SK-N-SH (cell line): ENCODE data around the gene SATL1. TPM values are rescaled to one million over a fixed set of nuclear protein-coding genes. Genes with fewer than 3 reads are reported as not detected.

Source experiments
- CTCF ChIA-PET: fragments of 300-600, 350-600 bp; formaldehyde crosslinking; extraction: SDS; loops from one replicate; lab custom pipeline; 2021; lab: Yijun Ruan, JAX
- POLR2A ChIA-PET: fragments of 350-600 bp; sonication (Branson Sonifier 250); formaldehyde crosslinking; extraction: SDS; loops from one replicate; lab custom pipeline; 2020; ENCODE audit warnings: antibody characterized with exemption, inconsistent platforms; lab: Yijun Ruan, JAX
- DNase-seq: peaks from one replicate; pipeline ENCODE4 v3.0.0; 2012
- H2AFZ ChIP-seq: fragments of 200-600 bp; sonication (generic); 2 replicates; pipeline ENCODE4 v1.8.1; 2016; ENCODE audit warnings: antibody characterized with exemption, mild to moderate bottlenecking, low read depth
- H3F3A ChIP-seq: fragments of 200-600 bp; sonication (generic); replicated peaks from 2 replicates; pipeline ENCODE3; 2016; ENCODE audit warnings: antibody characterized with exemption, mild to moderate bottlenecking; ENCODE audit not compliant: insufficient read depth
- H3K27ac ChIP-seq, 2 experiments: fragments of 200-500 bp in 1 of 2; fragments of 200-600 bp in 1 of 2; sonication (Bioruptor generic) in 1 of 2; sonication (generic), shearing (Covaris generic) in 1 of 2; 2 replicates each; pipeline versions ENCODE4 v1.5.1 to v1.6.1; 2014 to 2016; ENCODE audit warnings: low read depth in 2 of 2, inconsistent platforms in 1 of 2, low read length in 1 of 2, mild to moderate bottlenecking in 1 of 2, mixed read lengths in 1 of 2
- H3K27me3 ChIP-seq: fragments of 200-600 bp; sonication (generic), shearing (Covaris generic); 2 replicates; pipeline ENCODE4 v1.6.1; 2016; ENCODE audit warnings: mixed run types; ENCODE audit not compliant: insufficient read depth
- H3K36me3 ChIP-seq, 2 experiments: fragments of 200-500 bp in 1 of 2; fragments of 200-600 bp in 1 of 2; sonication (Bioruptor generic) in 1 of 2; sonication (generic) in 1 of 2; replicated peaks in 1 of 2; 2 replicates each; pipeline versions ENCODE3 to v1.5.1; 2014 to 2016; ENCODE audit warnings: low read length in 1 of 2, mild to moderate bottlenecking in 1 of 2; ENCODE audit not compliant: insufficient read depth in 2 of 2, control insufficient read depth in 1 of 2
- H3K4me1 ChIP-seq, 2 experiments: fragments of 200-500 bp in 1 of 2; fragments of 200-600 bp in 1 of 2; sonication (Bioruptor generic) in 1 of 2; sonication (generic), shearing (Covaris generic) in 1 of 2; 2 replicates each; pipeline versions ENCODE4 v1.5.1 to v1.6.1; 2014 to 2016; ENCODE audit warnings: low read depth in 1 of 2, low read length in 1 of 2, mixed run types in 1 of 2; ENCODE audit not compliant: insufficient read depth in 2 of 2, control insufficient read depth in 1 of 2
- H3K4me2 ChIP-seq: fragments of 200-600 bp; sonication (generic), shearing (Covaris generic); 2 replicates; pipeline ENCODE4 v1.6.1; 2017; ENCODE audit warnings: mixed run types
- H3K4me3 ChIP-seq, 2 experiments: fragments of 200-500 bp in 1 of 2; fragments of 200-600 bp in 1 of 2; sonication (Bioruptor generic) in 1 of 2; sonication (generic), shearing (Covaris generic) in 1 of 2; 2 replicates each; pipeline versions ENCODE4 v1.5.1 to v1.8.1; 2014 to 2016; ENCODE audit warnings: low read depth in 2 of 2, inconsistent platforms in 1 of 2, low read length in 1 of 2, mild to moderate bottlenecking in 1 of 2, mixed read lengths in 1 of 2, moderate library complexity in 1 of 2
- H3K79me2 ChIP-seq: fragments of 200-600 bp; sonication (generic); 2 replicates; pipeline ENCODE4 v1.8.1; 2017; ENCODE audit warnings: mild to moderate bottlenecking; ENCODE audit not compliant: insufficient read depth
- H3K9ac ChIP-seq: fragments of 200-600 bp; sonication (generic); 2 replicates; pipeline ENCODE4 v1.6.1; 2017; ENCODE audit warnings: mixed run types
- H3K9me2 ChIP-seq: fragments of 200-600 bp; sonication (generic); 2 replicates; pipeline ENCODE4 v1.6.1; 2017; ENCODE audit warnings: mixed run types
- H3K9me3 ChIP-seq: fragments of 200-600 bp; sonication (generic); 2 replicates; pipeline ENCODE4 v1.6.1; 2017; ENCODE audit warnings: mixed run types, mild to moderate bottlenecking, moderate library complexity
- H4K20me1 ChIP-seq: fragments of 200-600 bp; sonication (generic); 2 replicates; pipeline ENCODE4 v1.6.1; 2017; ENCODE audit warnings: mild to moderate bottlenecking, mixed run types; ENCODE audit not compliant: insufficient read depth
- CHD2 ChIP-seq: fragments of 150-350 bp; IDR thresholded peaks from 2 replicates; pipeline ENCODE4 v1.6.1; 2018; ENCODE audit warnings: low read length; ENCODE audit not compliant: partially characterized antibody
- CTCF ChIP-seq: fragments of 200-600 bp; sonication (generic); IDR thresholded peaks from 2 replicates; pipeline ENCODE4 v1.6.1; 2017; ENCODE audit warnings: antibody characterized with exemption, mild to moderate bottlenecking, moderate library complexity
- ELF1 ChIP-seq: IDR thresholded peaks from 2 replicates; pipeline ENCODE4 v1.4.0; 2012
- EP300 ChIP-seq, 2 experiments: IDR thresholded peaks; 2 replicates each; pipeline versions ENCODE4 v1.4.0 to v1.6.1; 2012; ENCODE audit warnings: borderline replicate concordance in 1 of 2, low read depth in 1 of 2, low read length in 1 of 2
- EZH2phosphoT487 ChIP-seq: fragments of 200-600 bp; sonication (generic); IDR thresholded peaks from 2 replicates; pipeline ENCODE4 v1.6.1; 2017; ENCODE audit warnings: low read depth, mixed run types, mild to moderate bottlenecking, antibody characterized with exemption, moderate library complexity, borderline replicate concordance
- FOSL2 ChIP-seq: IDR thresholded peaks from 2 replicates; pipeline ENCODE4 v1.4.0; 2012; ENCODE audit warnings: low read depth, mild to moderate bottlenecking, moderate library complexity, borderline replicate concordance
- FOXJ3 ChIP-seq: sonication (generic); formaldehyde crosslinking; IDR thresholded peaks from 2 replicates; pipeline ENCODE4 v1.5.1; 2020; ENCODE audit warnings: mild to moderate bottlenecking, missing genetic modification reagents
- FOXM1 ChIP-seq: IDR thresholded peaks from 2 replicates; pipeline ENCODE4 v1.4.0; 2012; ENCODE audit warnings: low read depth, mild to moderate bottlenecking
- GABPA ChIP-seq: IDR thresholded peaks from 2 replicates; pipeline ENCODE4 v1.4.0; 2012; ENCODE audit warnings: low read depth, mild to moderate bottlenecking
- GATA2 ChIP-seq: sonication (generic); formaldehyde crosslinking; IDR thresholded peaks from 2 replicates; pipeline ENCODE4 v1.5.0; 2020; ENCODE audit warnings: mild to moderate bottlenecking, missing genetic modification reagents
- IRF3 ChIP-seq: fragments of 150-350 bp; IDR thresholded peaks from 2 replicates; pipeline ENCODE4 v1.6.1; 2016; ENCODE audit warnings: mild to moderate bottlenecking, low read depth, low read length
- NFIC ChIP-seq: IDR thresholded peaks from 2 replicates; pipeline ENCODE4 v1.4.0; 2012; ENCODE audit warnings: borderline replicate concordance
- PBX3 ChIP-seq: IDR thresholded peaks from 2 replicates; pipeline ENCODE4; 2012
- POLR2AphosphoS5 ChIP-seq: IDR thresholded peaks from 2 replicates; pipeline ENCODE4 v1.6.1; 2012; ENCODE audit warnings: low read depth, low read length
- RAD21 ChIP-seq: IDR thresholded peaks from 2 replicates; pipeline ENCODE4 v1.6.1; 2012; ENCODE audit warnings: mild to moderate bottlenecking, low read length
- RCOR1 ChIP-seq: fragments of 150-350 bp; IDR thresholded peaks from 2 replicates; pipeline ENCODE4 v1.6.1; 2017; ENCODE audit warnings: antibody characterized with exemption, low read length
- REST ChIP-seq: IDR thresholded peaks from 2 replicates; pipeline ENCODE4 v1.6.1; 2012; ENCODE audit warnings: mild to moderate bottlenecking, low read depth, low read length, moderate library complexity
- RFX5 ChIP-seq: IDR thresholded peaks from 2 replicates; pipeline ENCODE4 v1.6.1; 2012; ENCODE audit warnings: mild to moderate bottlenecking, improper control_type of control experiment, low read length
- RXRA ChIP-seq: IDR thresholded peaks from 2 replicates; pipeline ENCODE4 v1.4.0; 2012; ENCODE audit warnings: low read depth, mild to moderate bottlenecking, borderline replicate concordance
- SIN3A ChIP-seq: IDR thresholded peaks from 2 replicates; pipeline ENCODE4 v1.6.1; 2012; ENCODE audit warnings: low read depth, mild to moderate bottlenecking, low read length, moderate library complexity, borderline replicate concordance
- SMC3 ChIP-seq: IDR thresholded peaks from 2 replicates; pipeline ENCODE4 v1.6.1; 2012; ENCODE audit warnings: low read depth, low read length, improper control_type of control experiment
- TAF1 ChIP-seq: IDR thresholded peaks from 2 replicates; pipeline ENCODE4 v1.6.1; 2012; ENCODE audit warnings: low read depth, mild to moderate bottlenecking, low read length, moderate library complexity, borderline replicate concordance
- TEAD4 ChIP-seq: IDR thresholded peaks from 2 replicates; pipeline ENCODE4 v1.4.0; 2012; ENCODE audit warnings: mild to moderate bottlenecking, borderline replicate concordance; ENCODE audit not compliant: insufficient read depth
- USF1 ChIP-seq: IDR thresholded peaks from 2 replicates; pipeline ENCODE4 v1.4.0; 2012; ENCODE audit warnings: low read depth, borderline replicate concordance
- USF2 ChIP-seq: fragments of 150-350 bp; IDR thresholded peaks from 2 replicates; pipeline ENCODE4 v1.6.1; 2017; ENCODE audit warnings: antibody characterized with exemption, low read length, low read depth, borderline replicate concordance
- YY1 ChIP-seq: IDR thresholded peaks from 2 replicates; pipeline ENCODE4 v1.4.0; 2012; ENCODE audit warnings: low read depth, mild to moderate bottlenecking
- WGBS: methylation state at CpG from one replicate; pipeline ENCODE4 v1.1.6; 2017; ENCODE audit warnings: low lambda C conversion rate; 5-methylcytosine and 5-hydroxymethylcytosine counted together
- polyA plus RNA-seq, 3 experiments: library from polyadenylated mRNA; depleted of rRNA; stranded (reverse); fragments of >200 nt; gene quantifications; 2 replicates each; pipeline ENCODE4 v1.2.3, GENCODE V29; 2012

SATL1 gene
- polyA plus RNA-seq, 1 of the 3 experiments (the other 2 are of a cell fraction), result not detected

GRCh38 chrX:85109235-85109634, 134.3 kb downstream of the SATL1 start:
- Histone ChIP-seq H3K36me3 (no peaks in the 10 kb centered on the region), H3K9ac (no peak overlapping the region), H3K27ac (no peak overlapping the region), H3K4me3 (no peak overlapping the region), H2AFZ (no peak overlapping the region), H3K9me3 (no peaks in the 10 kb centered on the region), H3F3A (no peaks in the 10 kb centered on the region), H3K9me2 (no peaks in the 10 kb centered on the region), H3K27me3 (no peaks in the 10 kb centered on the region), H3K79me2 (no peaks in the 10 kb centered on the region), H3K4me1 (no peaks in the 10 kb centered on the region), H4K20me1 (no peaks in the 10 kb centered on the region), H3K4me2 (no peak overlapping the region)
- 36% methylated on average over 3 of the region's 8 CpGs for WGBS
- DNase-seq, result peak; percentile 48
- POLR2A ChIA-PET, result no interaction called here
- CTCF ChIA-PET, result interaction anchor here (0.6 to 3.4 kb wide), 12 partner anchors 10 to 436 kb away, joined by 3 to 21 read pairs (median 5); no protein-coding TSS in a partner anchor
- TF ChIP-seq NFIC (no peak), ELF1 (no peak), TEAD4 (no peak), RAD21 (peak; percentile 40), FOXJ3 (CRISPR knock-in tag) (no peak), SMC3 (peak; percentile 42; the same call in 1 of the 2 replicates), RFX5 (no peak), FOXM1 (no peak), SIN3A (no peak), POLR2AphosphoS5 (no peak), RXRA (no peak), IRF3 (no peak), CHD2 (no peak), EZH2phosphoT487 (no peak), TAF1 (no peak), EP300 (IDR thresholded peaks at IDR 0.05; ENCODE audit: borderline replicate concordance in 1 of 2, low read depth in 1 of 2, low read length in 1 of 2) (no peak), YY1 (peak; percentile 75; the same call in 1 of the 2 replicates), CTCF (peak; percentile 69), GABPA (no peak), PBX3 (no peak), GATA2 (CRISPR knock-in tag) (no peak), USF2 (no peak), RCOR1 (no peak), FOSL2 (no peak), REST (no peak), USF1 (no peak)
